ENCODE results near the gene NARS2. TPM values are rescaled to one million over a fixed set of nuclear protein-coding genes. Genes with fewer than 3 reads are reported as not detected.
A peak's percentile ranks its signal among the peaks of the same experiment; 100 is the strongest.

NARS2 gene
- total RNA-seq, 4 donors from 2014 or later: 12.9 to 29.1 (median 18.7) TPM

DNA sequence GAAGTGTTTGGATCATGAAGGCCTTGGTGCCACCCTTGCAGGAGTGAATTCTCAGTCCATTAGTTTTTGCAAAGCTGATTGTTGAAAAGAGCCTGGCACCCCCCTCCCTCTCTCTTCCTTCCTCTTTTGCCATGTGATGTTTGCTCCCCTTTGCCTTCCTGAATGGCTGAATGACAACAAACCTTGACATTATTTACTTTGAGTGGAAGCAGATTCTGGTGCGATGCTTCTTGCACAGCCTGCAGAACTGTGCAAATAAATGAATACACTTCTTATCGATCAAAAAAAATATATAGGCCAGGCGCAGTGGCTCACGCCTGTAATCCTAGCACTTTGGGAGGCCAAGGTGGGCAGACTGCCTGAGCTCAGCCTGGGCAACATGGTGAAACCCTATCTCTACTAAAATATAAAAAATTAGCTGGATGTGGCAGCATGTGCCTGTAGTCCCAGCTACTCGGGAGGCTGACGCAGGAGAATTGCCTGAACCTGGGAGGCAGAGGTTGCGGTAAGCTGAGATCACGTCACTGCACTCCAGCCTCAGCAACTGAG, 2.0 kb upstream of the NARS2 start:
- Histone ChIP-seq H3K4me1 (peaks cover 4 to 16% of the 10 kb centered on the region in 2 donors), H3K36me3 (no peaks in the 10 kb centered on the region), H3K9me3 (no peaks in the 10 kb centered on the region), H3K27me3 (no peaks in the 10 kb centered on the region), H3K4me3 (no peak overlapping the region), H3K27ac (no peak overlapping the region)
- ATAC-seq (no peak), DNase-seq (no peak)
- TF ChIP-seq, protein P1, sequence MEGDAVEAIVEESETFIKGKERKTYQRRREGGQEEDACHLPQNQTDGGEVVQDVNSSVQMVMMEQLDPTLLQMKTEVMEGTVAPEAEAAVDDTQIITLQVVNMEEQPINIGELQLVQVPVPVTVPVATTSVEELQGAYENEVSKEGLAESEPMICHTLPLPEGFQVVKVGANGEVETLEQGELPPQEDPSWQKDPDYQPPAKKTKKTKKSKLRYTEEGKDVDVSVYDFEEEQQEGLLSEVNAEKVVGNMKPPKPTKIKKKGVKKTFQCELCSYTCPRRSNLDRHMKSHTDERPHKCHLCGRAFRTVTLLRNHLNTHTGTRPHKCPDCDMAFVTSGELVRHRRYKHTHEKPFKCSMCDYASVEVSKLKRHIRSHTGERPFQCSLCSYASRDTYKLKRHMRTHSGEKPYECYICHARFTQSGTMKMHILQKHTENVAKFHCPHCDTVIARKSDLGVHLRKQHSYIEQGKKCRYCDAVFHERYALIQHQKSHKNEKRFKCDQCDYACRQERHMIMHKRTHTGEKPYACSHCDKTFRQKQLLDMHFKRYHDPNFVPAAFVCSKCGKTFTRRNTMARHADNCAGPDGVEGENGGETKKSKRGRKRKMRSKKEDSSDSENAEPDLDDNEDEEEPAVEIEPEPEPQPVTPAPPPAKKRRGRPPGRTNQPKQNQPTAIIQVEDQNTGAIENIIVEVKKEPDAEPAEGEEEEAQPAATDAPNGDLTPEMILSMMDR (IDR thresholded peaks at IDR 0.05 in 4 of 5, conservative IDR thresholded peaks at IDR 0.05 in 1 of 5): no peak
- no peak for TF ChIP-seq POLR2A (IDR thresholded peaks at IDR 0.05)
- intact Hi-C loops (cut with DNase I; ENCODE audit: low total_unique reads): loop anchor here (10.0 kb wide), 1 partner anchor 582 kb away; the partner anchor contains the start of gene INTS4
- in situ Hi-C loops (cut with MboI; ENCODE audit: low sequenced_read_pairs in 4 of 4): no loop called here

DNA sequence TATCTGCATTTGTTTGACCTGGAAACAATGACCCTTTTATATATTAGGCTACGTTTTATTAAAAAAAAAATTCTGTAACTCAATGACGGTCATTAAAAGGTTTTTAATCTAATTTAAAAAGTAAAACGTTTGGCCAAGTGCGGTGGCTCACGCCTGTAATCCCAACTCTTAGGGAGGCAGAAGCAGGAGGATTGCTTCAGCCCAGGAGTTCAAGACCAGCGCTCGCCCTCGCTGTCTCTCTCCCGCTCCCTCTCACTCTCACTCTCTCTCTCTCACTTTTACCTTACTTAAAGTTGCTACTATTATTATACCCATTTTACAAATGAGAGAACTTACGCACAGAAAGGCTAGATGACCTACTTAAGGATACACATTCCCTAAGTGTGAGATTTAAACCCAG, 814 bp upstream of the NARS2 start:
- no peak for ATAC-seq
- Histone ChIP-seq H3K4me3 (peak overlapping the region; percentile 71 to 99 (median 88)), H3K27me3 (no peaks in the 10 kb centered on the region), H3K27ac (peak overlapping the region; percentile 89 to 93 (median 91)), H3K9me3 (no peaks in the 10 kb centered on the region), H3K36me3 (peaks cover 0 to 6% of the 10 kb centered on the region in 2 donors), H3K4me1 (peaks cover 4 to 16% of the 10 kb centered on the region in 2 donors)
- TF ChIP-seq POLR2A (IDR thresholded peaks at IDR 0.05): no peak
- TF ChIP-seq, protein P1 (IDR thresholded peaks at IDR 0.05 in 4 of 5, conservative IDR thresholded peaks at IDR 0.05 in 1 of 5): no peak
- in situ Hi-C loops (cut with MboI; ENCODE audit: low sequenced_read_pairs in 4 of 4) (no loop called here), intact Hi-C loops (cut with DNase I; ENCODE audit: low total_unique reads) (loop anchor here (10.0 kb wide), 1 partner anchor 581 kb away; the partner anchor contains the start of gene INTS4)
- no peak for DNase-seq

DNA sequence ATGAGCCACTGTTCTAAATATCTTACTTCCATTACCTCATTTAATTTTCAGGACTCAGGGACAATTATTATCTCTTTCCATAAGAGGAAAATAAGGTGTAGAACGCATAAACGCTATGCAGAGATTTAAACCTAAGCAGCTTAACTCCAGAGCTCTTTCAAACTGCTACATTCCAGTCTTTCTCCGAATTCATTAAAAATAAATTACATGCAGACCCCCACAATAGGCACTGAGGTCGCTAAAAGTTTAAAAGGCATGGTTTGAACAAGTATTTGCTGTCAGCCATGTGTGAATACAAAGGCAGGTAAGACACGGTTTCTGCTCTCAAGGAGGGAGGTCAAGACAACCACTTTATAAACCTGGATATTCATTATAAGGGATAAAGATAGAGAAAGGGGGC, 983 bp downstream of the NARS2 start:
- no peaks in the 10 kb centered on the region for H3K27me3 ChIP-seq
- in situ Hi-C loops (cut with MboI; ENCODE audit: low sequenced_read_pairs in 4 of 4): loop anchor here in 3 of 4 donors (25.0 kb wide), 2 partner anchors 361 to 436 kb away; partner anchors contain the start of gene ALG8 (in 3 of the 3)
- H3K27ac ChIP-seq: peak overlapping the region; percentile 89 to 93 (median 91)
- H3K9me3 ChIP-seq: no peaks in the 10 kb centered on the region
- H3K4me3 ChIP-seq: peak overlapping the region; percentile 71 to 99 (median 88)
- no peak for DNase-seq
- H3K4me1 ChIP-seq: peaks cover 4 to 16% of the 10 kb centered on the region in 2 donors
- no peak for ATAC-seq
- peaks cover 0 to 15% of the 10 kb centered on the region in 2 donors for H3K36me3 ChIP-seq
- TF ChIP-seq POLR2A (IDR thresholded peaks at IDR 0.05): no peak
- TF ChIP-seq, protein P1 (IDR thresholded peaks at IDR 0.05 in 4 of 5, conservative IDR thresholded peaks at IDR 0.05 in 1 of 5): no peak
- intact Hi-C loops (cut with DNase I; ENCODE audit: low total_unique reads): loop anchor here (10.0 kb wide), 1 partner anchor 579 kb away; the partner anchor contains the start of gene INTS4

DNA sequence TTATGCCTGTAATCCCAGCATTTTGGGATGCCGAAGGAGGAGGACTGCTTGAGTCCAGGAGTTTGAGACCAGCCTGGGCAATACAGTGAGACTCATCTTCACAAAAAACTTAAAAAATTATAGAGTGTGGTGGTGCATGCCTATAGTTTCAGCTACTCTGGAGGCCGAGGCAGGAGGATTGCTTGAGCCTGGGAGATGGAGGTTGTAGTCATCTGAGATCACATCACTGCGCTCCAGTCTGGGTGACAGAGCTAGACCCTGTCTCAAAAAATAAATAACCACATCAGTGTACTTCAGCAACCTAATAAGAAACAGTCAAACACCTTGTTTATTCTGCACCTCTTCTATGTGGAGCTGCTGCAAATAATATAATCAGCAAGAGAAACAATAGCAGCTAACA, 1.4 kb downstream of the NARS2 start:
- DNase-seq: no peak
- H3K27ac ChIP-seq: no peak overlapping the region
- H3K4me3 ChIP-seq: peak overlapping the region in 3 of 4 donors; percentile 83 to 99 (median 92)
- peaks cover 0 to 19% of the 10 kb centered on the region in 2 donors for H3K36me3 ChIP-seq
- peaks cover 4 to 16% of the 10 kb centered on the region in 2 donors for H3K4me1 ChIP-seq
- ATAC-seq: no peak
- in situ Hi-C loops (cut with MboI; ENCODE audit: low sequenced_read_pairs in 4 of 4) (loop anchor here in 3 of 4 donors (25.0 kb wide), 2 partner anchors 361 to 436 kb away; partner anchors contain the start of gene ALG8 (in 3 of the 3)), intact Hi-C loops (cut with DNase I; ENCODE audit: low total_unique reads) (loop anchor here (10.0 kb wide), 1 partner anchor 578 kb away; the partner anchor contains the start of gene INTS4)
- no peak for TF ChIP-seq POLR2A (IDR thresholded peaks at IDR 0.05)
- TF ChIP-seq, protein P1 (IDR thresholded peaks at IDR 0.05 in 4 of 5, conservative IDR thresholded peaks at IDR 0.05 in 1 of 5): no peak
- H3K27me3 ChIP-seq: no peaks in the 10 kb centered on the region
- H3K9me3 ChIP-seq: no peaks in the 10 kb centered on the region
